ENCODE data around the gene ADAM30.

DNA sequence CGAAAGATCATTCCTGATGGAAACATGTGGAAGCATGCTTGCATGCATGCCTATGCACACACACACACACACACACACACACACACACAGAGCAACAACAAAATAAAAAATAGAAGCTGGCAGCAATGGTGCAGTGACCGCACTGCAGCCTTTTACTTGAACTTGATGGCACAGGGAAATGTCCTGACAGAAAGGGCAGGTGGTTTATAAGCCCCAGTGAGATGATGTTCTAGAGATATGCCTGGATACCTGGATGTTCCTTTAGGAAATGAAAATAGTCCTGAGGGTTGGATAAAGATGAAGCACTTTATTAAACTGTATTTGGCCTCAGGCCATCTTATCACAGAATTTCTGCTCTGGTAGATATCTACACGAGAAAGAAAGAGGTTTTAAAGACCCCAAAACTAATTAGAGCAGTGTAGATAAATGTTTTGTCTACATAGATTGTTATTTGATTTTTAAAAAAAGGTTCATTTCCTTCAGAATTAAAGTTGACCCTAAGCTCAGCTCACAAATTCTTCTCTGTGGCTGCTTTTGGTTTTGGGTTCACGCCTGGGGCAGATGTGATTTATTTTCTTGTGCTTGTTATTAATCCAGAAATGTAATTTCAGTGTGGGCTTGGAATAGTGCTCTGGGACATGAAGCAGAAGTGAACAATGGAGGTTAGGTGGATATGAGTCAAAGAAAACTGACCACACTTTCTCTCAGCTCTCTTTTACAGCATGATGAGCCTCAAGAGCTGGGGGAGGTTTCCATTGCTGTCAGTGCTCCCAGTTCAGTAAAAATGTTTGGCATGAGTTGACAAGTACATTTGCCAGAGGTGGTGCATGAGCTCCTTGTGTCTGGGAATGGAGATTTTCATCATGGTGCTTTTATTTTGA lies 22.9 kb downstream of the ADAM30 start:
- TF ChIP-seq, protein P1, sequence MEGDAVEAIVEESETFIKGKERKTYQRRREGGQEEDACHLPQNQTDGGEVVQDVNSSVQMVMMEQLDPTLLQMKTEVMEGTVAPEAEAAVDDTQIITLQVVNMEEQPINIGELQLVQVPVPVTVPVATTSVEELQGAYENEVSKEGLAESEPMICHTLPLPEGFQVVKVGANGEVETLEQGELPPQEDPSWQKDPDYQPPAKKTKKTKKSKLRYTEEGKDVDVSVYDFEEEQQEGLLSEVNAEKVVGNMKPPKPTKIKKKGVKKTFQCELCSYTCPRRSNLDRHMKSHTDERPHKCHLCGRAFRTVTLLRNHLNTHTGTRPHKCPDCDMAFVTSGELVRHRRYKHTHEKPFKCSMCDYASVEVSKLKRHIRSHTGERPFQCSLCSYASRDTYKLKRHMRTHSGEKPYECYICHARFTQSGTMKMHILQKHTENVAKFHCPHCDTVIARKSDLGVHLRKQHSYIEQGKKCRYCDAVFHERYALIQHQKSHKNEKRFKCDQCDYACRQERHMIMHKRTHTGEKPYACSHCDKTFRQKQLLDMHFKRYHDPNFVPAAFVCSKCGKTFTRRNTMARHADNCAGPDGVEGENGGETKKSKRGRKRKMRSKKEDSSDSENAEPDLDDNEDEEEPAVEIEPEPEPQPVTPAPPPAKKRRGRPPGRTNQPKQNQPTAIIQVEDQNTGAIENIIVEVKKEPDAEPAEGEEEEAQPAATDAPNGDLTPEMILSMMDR (IDR thresholded peaks at IDR 0.05 in 4 of 5, conservative IDR thresholded peaks at IDR 0.05 in 1 of 5): no peak
- TF ChIP-seq POLR2A (IDR thresholded peaks at IDR 0.05): no peak
